H1 (cell line): ENCODE measurements around the gene SMTNL1. TPM values are rescaled to one million over a fixed set of nuclear protein-coding genes. Genes with fewer than 3 reads are reported as not detected.
A peak's percentile ranks its signal among the peaks of the same experiment; 100 is the strongest.
"Not testable (repeated sequence)": the region's sequence is repeated elsewhere in the genome, so short reads cannot be mapped to it uniquely, and the experiment has no call there.

ENCODE experiments used
- CTCF ChIA-PET: fragments of 300-600 bp; sonication (Branson Sonifier 250); formaldehyde crosslinking; loops from one replicate; lab custom pipeline; 2021; ENCODE audit not compliant: partially characterized antibody; lab: Charles Lee
- POLR2A ChIA-PET: fragments of 300-600 bp; sonication (Branson Sonifier 250); formaldehyde crosslinking; loops from one replicate; lab custom pipeline; 2021; ENCODE audit warnings: inconsistent platforms; ENCODE audit not compliant: partially characterized antibody; lab: Charles Lee
- DNase-seq, 2 experiments: peaks; one replicate each; pipeline versions ENCODE4 v3.0.0 to v3.0.0-alpha.2; 2010 to 2022; ENCODE audit warnings: low spot score in 2 of 2, low read depth in 1 of 2, mixed read lengths in 1 of 2
- FAIRE-seq: peaks from 2 replicates; lab custom pipeline; 2011; peaks lifted over from hg19 to GRCh38; lab: Jason Lieb, UNC
- H2AFZ ChIP-seq: 2 replicates; pipeline ENCODE4 v1.8.1; 2012; ENCODE audit warnings: low read length, inconsistent platforms
- H2AK5ac ChIP-seq: 2 replicates; pipeline ENCODE4 v1.6.1; 2013; ENCODE audit warnings: low read depth, low read length
- H2BK120ac ChIP-seq: replicated peaks from 2 replicates; pipeline ENCODE3; 2013; ENCODE audit warnings: low read depth, low read length, inconsistent platforms
- H2BK12ac ChIP-seq: 2 replicates; pipeline ENCODE4 v1.6.1; 2013; ENCODE audit warnings: low read depth, low read length
- H2BK15ac ChIP-seq: 2 replicates; pipeline ENCODE4 v1.6.1; 2013; ENCODE audit warnings: low read length
- H2BK20ac ChIP-seq: 2 replicates; pipeline ENCODE4 v1.6.1; 2013; ENCODE audit warnings: low read length
- H2BK5ac ChIP-seq: 2 replicates; pipeline ENCODE4 v1.6.1; 2013; ENCODE audit warnings: low read depth, low read length
- H3K14ac ChIP-seq: 2 replicates; pipeline ENCODE4 v1.6.1; 2013; ENCODE audit warnings: inconsistent platforms; ENCODE audit not compliant: insufficient read length
- H3K18ac ChIP-seq: 2 replicates; pipeline ENCODE4 v1.6.1; 2013; ENCODE audit warnings: low read length; ENCODE audit errors: extremely low read depth
- H3K23ac ChIP-seq: 2 replicates; pipeline ENCODE4 v1.6.1; 2013; ENCODE audit warnings: inconsistent platforms; ENCODE audit not compliant: insufficient read length
- H3K23me2 ChIP-seq: 2 replicates; pipeline ENCODE4 v1.6.1; 2013; ENCODE audit warnings: low read depth, low read length
- H3K27ac ChIP-seq: 2 replicates; pipeline ENCODE4 v1.6.1; 2011; ENCODE audit warnings: low read depth, low read length, inconsistent platforms
- H3K27me3 ChIP-seq, 4 experiments: replicated peaks in 1 of 4; 1 replicate in 1 of 4; 2 replicates in 3 of 4; pipeline versions ENCODE4 v1.6.1 to v1.8.1; 2011 to 2013; ENCODE audit warnings: low read length in 3 of 4, mild to moderate bottlenecking in 3 of 4, inconsistent platforms in 2 of 4, mixed read lengths in 2 of 4, moderate library complexity in 1 of 4; ENCODE audit not compliant: control insufficient read depth in 3 of 4, insufficient read depth in 3 of 4; ENCODE audit errors: extremely low read depth in 1 of 4
- H3K36me3 ChIP-seq, 4 experiments: 2 replicates each; pipeline versions ENCODE4 v1.6.1 to v1.8.1; 2011 to 2013; ENCODE audit warnings: mild to moderate bottlenecking in 4 of 4, low read length in 3 of 4, moderate library complexity in 2 of 4, control low read depth in 1 of 4, inconsistent platforms in 1 of 4; ENCODE audit not compliant: insufficient read depth in 4 of 4, control insufficient read depth in 2 of 4
- H3K4ac ChIP-seq: replicated peaks from 2 replicates; pipeline ENCODE3; 2013; ENCODE audit warnings: low read length, low read depth, mixed read lengths, inconsistent platforms; ENCODE audit not compliant: insufficient read length
- H3K4me1 ChIP-seq, 4 experiments: replicated peaks in 1 of 4; 1 replicate in 1 of 4; 2 replicates in 3 of 4; pipeline versions ENCODE4 v1.6.1 to v1.8.1; 2011 to 2013; ENCODE audit warnings: low read length in 3 of 4, inconsistent platforms in 2 of 4, mixed read lengths in 1 of 4; ENCODE audit not compliant: insufficient read depth in 4 of 4, control insufficient read depth in 3 of 4
- H3K4me2 ChIP-seq, 2 experiments: 2 replicates each; pipeline versions ENCODE4 v1.6.1 to v1.8.1; 2011 to 2013; ENCODE audit warnings: low read depth in 2 of 2, low read length in 2 of 2, control low read depth in 1 of 2, inconsistent platforms in 1 of 2, mild to moderate bottlenecking in 1 of 2; ENCODE audit not compliant: insufficient read depth in 1 of 2
- H3K4me3 ChIP-seq, 4 experiments: fragments of 200-600, 300-600 bp in 1 of 4; sonication (generic), shearing (Covaris generic), sonication (Bioruptor Twin) in 1 of 4; 2 replicates each; pipeline versions ENCODE4 v1.5.1 to v1.8.1; 2011 to 2016; ENCODE audit warnings: low read length in 4 of 4, low read depth in 3 of 4, control low read depth in 2 of 4, inconsistent platforms in 2 of 4, mild to moderate bottlenecking in 2 of 4, mixed read lengths in 1 of 4, moderate library complexity in 1 of 4; ENCODE audit not compliant: insufficient read depth in 2 of 4; ENCODE audit errors: extremely low read depth in 1 of 4
- H3K56ac ChIP-seq: replicated peaks from 2 replicates; pipeline ENCODE3; 2013; ENCODE audit warnings: low read depth, mild to moderate bottlenecking, mixed read lengths, low read length, inconsistent platforms; ENCODE audit not compliant: insufficient read length
- H3K79me1 ChIP-seq: 2 replicates; pipeline ENCODE4 v1.6.1; 2013; ENCODE audit warnings: low read depth, low read length, control low read depth
- H3K79me2 ChIP-seq, 2 experiments: 2 replicates each; pipeline versions ENCODE4 v1.6.1 to v1.8.1; 2012 to 2013; ENCODE audit warnings: low read length in 2 of 2, mild to moderate bottlenecking in 2 of 2, inconsistent platforms in 1 of 2; ENCODE audit not compliant: insufficient read depth in 2 of 2, control insufficient read depth in 1 of 2
- H3K9ac ChIP-seq, 4 experiments: replicated peaks in 1 of 4; 1 replicate in 1 of 4; 2 replicates in 3 of 4; pipeline versions ENCODE4 v1.6.1 to v1.8.1; 2011 to 2013; ENCODE audit warnings: low read depth in 3 of 4, low read length in 3 of 4, control low read depth in 2 of 4, mild to moderate bottlenecking in 2 of 4, moderate library complexity in 2 of 4, inconsistent platforms in 1 of 4; ENCODE audit errors: extremely low read depth in 1 of 4
- H3K9me3 ChIP-seq, 2 experiments: 2 replicates each; pipeline versions ENCODE4 v1.6.1 to v1.8.1; 2012 to 2013; ENCODE audit warnings: mild to moderate bottlenecking in 2 of 2, moderate library complexity in 2 of 2, control low read depth in 1 of 2, inconsistent platforms in 1 of 2, low read depth in 1 of 2, low read length in 1 of 2, mixed read lengths in 1 of 2; ENCODE audit not compliant: insufficient read depth in 2 of 2
- H4K20me1 ChIP-seq, 2 experiments: replicated peaks in 1 of 2; 2 replicates each; pipeline versions ENCODE3 to v1.8.1; 2011 to 2013; ENCODE audit warnings: inconsistent platforms in 2 of 2, low read length in 2 of 2, mild to moderate bottlenecking in 1 of 2; ENCODE audit not compliant: insufficient read depth in 2 of 2, control insufficient read depth in 1 of 2
- H4K5ac ChIP-seq: 2 replicates; pipeline ENCODE4 v1.6.1; 2013; ENCODE audit warnings: low read length, low read depth, mixed read lengths, inconsistent platforms; ENCODE audit not compliant: insufficient read length
- H4K8ac ChIP-seq: 2 replicates; pipeline ENCODE4 v1.8.0; 2013; ENCODE audit warnings: mild to moderate bottlenecking, moderate library complexity, low read length, inconsistent platforms; ENCODE audit not compliant: insufficient read depth; ENCODE audit errors: extremely low read depth
- H4K91ac ChIP-seq: replicated peaks from 2 replicates; pipeline ENCODE3; 2013; ENCODE audit warnings: low read length, mixed read lengths, inconsistent platforms; ENCODE audit not compliant: insufficient read length
- whole genome bisulfite sequencing, 2 experiments: shearing (Covaris generic) in 1 of 2; methylation state at CpG; one replicate each; pipeline versions ENCODE4 v1.1.6 to v1.1.7; 2013 to 2015; ENCODE audit warnings: low lambda C conversion rate in 2 of 2, mixed read lengths in 2 of 2, inconsistent platforms in 1 of 2, low coverage in 1 of 2, missing lambda C conversion rate in 1 of 2; ENCODE audit not compliant: insufficient replicate concordance in 2 of 2, insufficient coverage in 1 of 2, insufficient read length in 1 of 2; ENCODE audit errors: extremely low coverage in 1 of 2, missing lambda C conversion rate in 1 of 2; 5-methylcytosine and 5-hydroxymethylcytosine counted together
- polyA plus RNA-seq, 7 experiments: library from polyadenylated mRNA; depleted of rRNA in 3 of 7; stranded (reverse) in 5 of 7; unstranded in 2 of 7; fragments of >200 nt in 5 of 7; fragments of 200-250 nt in 2 of 7; gene quantifications; 1 replicate in 5 of 7; 2 replicates in 1 of 7; 4 replicates in 1 of 7; pipeline versions ENCODE4 v1.2.1 to v1.2.3, GENCODE V29; 2011 to 2013; ENCODE audit warnings: missing spikeins in 2 of 7, mixed read lengths in 2 of 7
- total RNA-seq: library from RNA; stranded (reverse); fragmentation: NEBNext Ultra II Directional; extraction: Animal tissue kit (Norgen Biotek cat#: 25700); gene quantifications from 2 replicates; pipeline ENCODE4 v1.2.1, GENCODE V29; 2021
- TF ChIP-seq, protein P1 (sequence below): IDR thresholded peaks from 2 replicates; pipeline ENCODE4 v1.6.1; 2012; ENCODE audit warnings: inconsistent platforms

The SMTNL1 gene
- total and polyA plus RNA-seq, 2 of the 8 experiments (the other 6 are each of a cell fraction or from before 2014, with no cell fraction given): 0.18 TPM; not detected in 1

DNA sequence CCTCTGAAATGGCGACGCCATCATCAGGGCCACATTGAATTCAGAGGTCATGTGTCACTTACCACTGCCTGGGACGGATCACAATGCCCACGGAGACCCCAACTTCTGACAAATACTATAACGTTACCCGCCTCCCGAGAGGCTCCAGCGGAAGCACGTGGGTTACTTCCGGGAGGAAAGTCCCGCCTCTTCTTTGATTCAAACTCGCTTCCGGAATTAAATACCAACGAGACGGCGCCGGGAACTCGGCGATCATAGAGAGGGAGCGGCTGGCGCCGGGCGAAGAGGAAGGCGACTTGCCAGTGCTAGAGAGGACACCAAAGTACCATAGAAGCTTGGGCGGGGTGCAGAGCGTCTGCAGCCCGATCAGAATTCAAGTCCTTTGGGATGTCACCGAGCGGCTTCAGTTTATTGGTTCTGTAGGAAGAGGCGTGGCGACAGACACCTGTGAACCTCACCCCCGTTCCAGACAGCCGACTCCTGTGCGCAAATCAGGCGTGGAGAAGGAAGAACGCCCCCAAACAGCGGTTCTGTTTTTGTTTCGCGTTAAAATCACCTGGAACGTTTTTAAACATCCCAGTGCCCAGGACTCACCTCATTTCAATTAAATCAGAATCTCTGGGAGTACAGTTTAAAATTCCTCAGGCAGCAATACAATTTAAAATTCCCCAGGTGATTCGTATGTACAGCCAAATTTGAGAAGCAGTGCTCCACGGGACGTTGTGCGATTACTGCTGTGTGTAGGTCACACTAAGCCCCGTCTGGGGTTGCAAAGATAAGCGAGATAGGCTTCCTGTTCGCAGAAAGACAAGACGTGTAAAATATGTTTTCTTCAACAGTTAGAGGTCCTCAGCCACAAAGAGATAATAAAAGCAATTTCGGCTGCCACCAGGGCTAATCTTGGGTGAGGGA is 6.5 kb upstream of the SMTNL1 start, which contains the start of gene TIMM10 (continued):
- TF ChIP-seq, protein P1, sequence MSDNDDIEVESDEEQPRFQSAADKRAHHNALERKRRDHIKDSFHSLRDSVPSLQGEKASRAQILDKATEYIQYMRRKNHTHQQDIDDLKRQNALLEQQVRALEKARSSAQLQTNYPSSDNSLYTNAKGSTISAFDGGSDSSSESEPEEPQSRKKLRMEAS: peak; percentile 76; the same call in 1 of the 2 replicates
- TF ChIP-seq, all 59 proteins: peak for 24

DNA sequence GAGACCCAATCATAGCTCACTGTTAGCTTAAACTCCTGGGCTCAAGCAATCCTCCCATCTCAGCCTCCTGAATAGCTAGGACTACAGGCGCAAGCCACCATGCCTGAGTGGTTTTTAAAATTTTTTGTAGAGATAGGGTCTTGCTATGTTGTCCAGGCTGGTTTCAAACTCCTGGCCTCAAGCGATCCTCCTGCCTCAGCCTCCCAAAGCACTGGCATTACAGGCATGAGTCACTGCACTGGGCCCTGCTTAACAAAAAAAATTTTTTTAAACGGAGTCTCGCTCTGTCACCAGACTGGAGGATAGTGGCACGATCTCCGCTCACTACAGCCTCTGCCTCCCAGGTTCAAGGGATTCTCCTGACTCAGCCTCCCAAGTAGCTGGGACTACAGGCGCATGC is 2.9 kb upstream of the SMTNL1 start:
- not testable (repeated sequence) for H2AK5ac ChIP-seq, H3K79me1 ChIP-seq, H3K9me3 ChIP-seq, H3K4ac ChIP-seq, H4K20me1 ChIP-seq, H2BK5ac ChIP-seq, H2BK15ac ChIP-seq, H3K23ac ChIP-seq, FAIRE-seq, H3K18ac ChIP-seq, H3K14ac ChIP-seq, H2AFZ ChIP-seq, H3K4me2 ChIP-seq, H3K36me3 ChIP-seq, H4K8ac ChIP-seq, H2BK120ac ChIP-seq, H2BK12ac ChIP-seq, H4K5ac ChIP-seq, H3K27me3 ChIP-seq, H3K27ac ChIP-seq, H4K91ac ChIP-seq, H3K56ac ChIP-seq, DNase-seq, H2BK20ac ChIP-seq, H3K4me3 ChIP-seq, H3K9ac ChIP-seq
- Histone ChIP-seq H3K4me1 (peaks cover 3 to 15% (median 8%) of the 10 kb centered on the region in 4 experiments; a peak in 6 of 7 replicates), H3K79me2 (peaks cover 0 to 11% of the 10 kb centered on the region in 2 experiments; a peak in 2 of 4 replicates), H3K23me2 (peaks cover 14% of the 10 kb centered on the region)
- CTCF ChIA-PET: interaction anchor here (0.9 to 25.4 kb wide), 9 partner anchors 8 to 106 kb away, joined by 3 to 1146 read pairs (median 4); no protein-coding TSS in a partner anchor
- POLR2A ChIA-PET: interaction anchor here (0.7 to 3.4 kb wide), 11 partner anchors 9 to 117 kb away, joined by 3 to 13 read pairs (median 3); partner anchors contain the start of gene UBE2L6
- WGBS, 2 experiments: 92% methylated on average over 7 of the region's 7 CpGs; no CpG with 5 or more reads in 1 of the 2 experiments
